Pancreas (tissue), 10 donors: Measurements from ENCODE around the gene DCTN5. TPM values are rescaled to one million over a fixed set of nuclear protein-coding genes. Genes with fewer than 3 reads are reported as not detected.

Source experiments
- ATAC-seq, 4 donors: fragments of 200-7000 bp; cut with Tn5 transposase; one replicate each; pipeline versions ENCODE4 v1.8.0 to v1.9.1; 2020; ENCODE audit warnings: mild to moderate bottlenecking in 4 of 4, moderate library complexity in 4 of 4
- DNase-seq, 6 donors: peaks; one replicate each; pipeline ENCODE4 v3.0.0-alpha.2; 2020
- FAIRE-seq: peaks from 2 replicates; lab custom pipeline; 2012; peaks lifted over from hg19 to GRCh38; lab: Jason Lieb, UNC
- H3K27ac ChIP-seq, 4 donors: fragments of 200-600 bp; sonication (generic); 1 replicate in 3 of 4; 2 replicates in 1 of 4; pipeline versions ENCODE4 v1.5.0 to v1.8.0; 2020
- H3K27me3 ChIP-seq, 4 donors: fragments of 200-600 bp; one replicate each; pipeline ENCODE4 v1.8.0; 2021
- H3K36me3 ChIP-seq, 3 donors: fragments of 200-600 bp; sonication (generic) in 1 of 3; one replicate each; pipeline versions ENCODE4 v1.5.0 to v1.8.0; 2020 to 2021
- H3K4me1 ChIP-seq, 3 donors: fragments of 200-600 bp; one replicate each; pipeline ENCODE4 v1.8.0; 2021
- H3K4me3 ChIP-seq, 4 donors: fragments of 200-600 bp; sonication (generic) in 2 of 4; one replicate each; pipeline versions ENCODE4 v1.5.0 to v1.8.0; 2020 to 2021
- H3K9me3 ChIP-seq, 4 donors: fragments of 200-600 bp; one replicate each; pipeline ENCODE4 v1.8.0; 2021
- WGBS, 2 donors: extraction: QIAGEN DNeasy Blood & Tissue Kit; methylation state at CpG; one replicate each; pipeline ENCODE4 v1.1.7; 2013; 5-methylcytosine and 5-hydroxymethylcytosine counted together
- intact Hi-C, 3 donors: fragments of 100-400 bp; cut with DNase I; formaldehyde crosslinking; loops; one replicate each; pipeline versions ENCODE4 v1.11.1 to v1.14.2; 2022
- polyA plus RNA-seq, 2 donors: library from polyadenylated mRNA; stranded (reverse); fragments of 200-250 nt; gene quantifications; one replicate each; pipeline ENCODE4 v1.2.3, GENCODE V29; 2013
- total RNA-seq, 6 donors: library from RNA; stranded (reverse); fragmentation: NEBNext Ultra II Directional in 4 of 6; extraction: Animal tissue kit (Norgen Biotek cat#: 25700) in 4 of 6; gene quantifications; one replicate each; pipeline versions ENCODE4 v1.2.1 to v1.2.4, GENCODE V29; 2021 to 2023
- TF ChIP-seq, protein P1 (sequence below), 4 donors: fragments of 200-600 bp; sonication (generic) in 3 of 4; IDR thresholded peaks; one replicate each; pipeline versions ENCODE4 v1.5.0 to v1.8.0; 2021; ENCODE audit warnings: antibody characterized with exemption in 4 of 4
- donor health status: healthy with polysubstance abuse.
- donor health status: DM: no; HTN: no; CAD: no; lungs with moderate emphysema.
- donor health status: DM: no; HTN: no; CAD: no.
- donor health status: control.
- donor health status: control.
- donor health status: Bipolar disorder and iron deficiency.
- donor health status: DM: yes; HTN: yes; CAD: no.
- donor health status: DM: no; HTN: no; CAD: no.
- donor health status: DM: no; HTN: no; CAD: no.
- donor health status: DM: yes; HTN: yes; CAD: no.

The DCTN5 gene
- total and polyA plus RNA-seq, 8 donors, result 5.7 to 29.5 (median 22.3) TPM

DNA sequence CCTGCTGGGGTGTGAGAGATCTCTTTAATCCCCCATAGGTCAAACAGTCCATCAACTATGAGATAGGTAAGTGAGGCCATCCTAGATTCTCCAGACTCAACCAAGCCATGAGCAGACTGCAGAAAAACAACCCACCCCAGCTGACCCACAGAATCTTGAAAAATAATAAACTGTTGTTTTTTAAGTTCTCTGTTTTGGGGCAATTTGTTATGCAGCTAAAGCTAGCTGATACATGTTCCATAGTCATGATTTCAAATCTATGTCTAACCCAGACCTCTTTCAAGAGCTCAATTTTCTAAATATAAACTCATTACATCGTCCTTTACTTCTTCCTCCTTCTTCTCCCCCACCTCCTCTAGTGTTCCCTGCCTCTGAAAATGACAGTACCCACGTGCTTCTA lies 61.7 kb downstream of the DCTN5 start:
- intact Hi-C loops, result no loop called here
- no peak for FAIRE-seq

DNA sequence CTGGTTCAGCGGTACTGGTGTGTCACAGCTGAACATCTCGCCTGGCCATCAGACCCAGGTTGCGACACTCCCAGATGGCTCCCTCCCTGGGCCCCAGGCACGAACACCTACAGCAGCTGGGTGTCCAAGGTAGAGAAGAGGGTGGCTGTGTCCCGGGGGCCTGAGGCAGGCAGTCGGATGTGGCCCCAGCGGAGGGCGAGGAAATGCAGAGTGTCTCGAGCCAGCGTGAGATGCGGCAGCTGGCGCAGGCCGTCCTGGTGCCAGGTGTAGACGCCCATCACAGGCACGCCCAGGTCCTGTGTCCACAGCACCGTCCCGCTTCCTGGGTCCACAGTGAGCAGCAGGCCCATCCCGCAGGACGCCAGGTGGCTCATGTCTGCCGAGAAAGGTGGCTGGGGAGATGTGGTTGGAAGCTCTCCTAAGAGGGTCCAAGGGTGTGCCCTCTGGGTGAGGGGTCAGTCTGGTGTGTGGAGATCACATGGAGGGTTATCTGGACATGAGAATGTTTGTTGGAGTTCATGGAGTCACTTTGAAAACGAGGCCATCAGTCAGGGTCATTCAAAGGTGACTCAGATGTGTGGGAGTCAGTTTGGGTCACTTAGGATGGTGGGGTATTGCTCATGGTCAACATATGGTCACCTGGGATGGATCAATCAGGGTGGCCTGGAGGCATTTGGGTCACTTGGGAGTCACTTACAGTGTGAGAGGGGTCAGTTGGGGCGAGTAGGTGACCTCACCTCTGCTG lies 63.7 kb downstream of the DCTN5 start:
- Histone ChIP-seq H3K36me3 (no peaks in the 10 kb centered on the region), H3K4me1 (no peaks in the 10 kb centered on the region), H3K27me3 (no peaks in the 10 kb centered on the region), H3K27ac (no peak overlapping the region), H3K9me3 (no peaks in the 10 kb centered on the region), H3K4me3 (no peak overlapping the region)
- no peak for ATAC-seq
- TF ChIP-seq, protein P1, sequence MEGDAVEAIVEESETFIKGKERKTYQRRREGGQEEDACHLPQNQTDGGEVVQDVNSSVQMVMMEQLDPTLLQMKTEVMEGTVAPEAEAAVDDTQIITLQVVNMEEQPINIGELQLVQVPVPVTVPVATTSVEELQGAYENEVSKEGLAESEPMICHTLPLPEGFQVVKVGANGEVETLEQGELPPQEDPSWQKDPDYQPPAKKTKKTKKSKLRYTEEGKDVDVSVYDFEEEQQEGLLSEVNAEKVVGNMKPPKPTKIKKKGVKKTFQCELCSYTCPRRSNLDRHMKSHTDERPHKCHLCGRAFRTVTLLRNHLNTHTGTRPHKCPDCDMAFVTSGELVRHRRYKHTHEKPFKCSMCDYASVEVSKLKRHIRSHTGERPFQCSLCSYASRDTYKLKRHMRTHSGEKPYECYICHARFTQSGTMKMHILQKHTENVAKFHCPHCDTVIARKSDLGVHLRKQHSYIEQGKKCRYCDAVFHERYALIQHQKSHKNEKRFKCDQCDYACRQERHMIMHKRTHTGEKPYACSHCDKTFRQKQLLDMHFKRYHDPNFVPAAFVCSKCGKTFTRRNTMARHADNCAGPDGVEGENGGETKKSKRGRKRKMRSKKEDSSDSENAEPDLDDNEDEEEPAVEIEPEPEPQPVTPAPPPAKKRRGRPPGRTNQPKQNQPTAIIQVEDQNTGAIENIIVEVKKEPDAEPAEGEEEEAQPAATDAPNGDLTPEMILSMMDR (IDR thresholded peaks at IDR 0.05), result no peak
- 74 to 76% methylated on average over 21 to 22 of the region's 22 CpGs for whole genome bisulfite sequencing, 2 donors
- no peak for DNase-seq
- FAIRE-seq, result no peak
- intact Hi-C loops, result no loop called here

More for the DNA sequence above, 61.7 kb downstream of the DCTN5 start:
- DNase-seq, result no peak
- H3K4me1 ChIP-seq, result no peaks in the 10 kb centered on the region
- no peak overlapping the region for H3K27ac ChIP-seq
- no peak for ATAC-seq
- TF ChIP-seq, protein P1 (IDR thresholded peaks at IDR 0.05), result no peak
- no peaks in the 10 kb centered on the region for H3K9me3 ChIP-seq
- H3K4me3 ChIP-seq, result no peak overlapping the region
- no peaks in the 10 kb centered on the region for H3K36me3 ChIP-seq
- 38 to 48% methylated on average over 2 of the region's 2 CpGs for WGBS, 2 donors
- no peaks in the 10 kb centered on the region for H3K27me3 ChIP-seq

DNA sequence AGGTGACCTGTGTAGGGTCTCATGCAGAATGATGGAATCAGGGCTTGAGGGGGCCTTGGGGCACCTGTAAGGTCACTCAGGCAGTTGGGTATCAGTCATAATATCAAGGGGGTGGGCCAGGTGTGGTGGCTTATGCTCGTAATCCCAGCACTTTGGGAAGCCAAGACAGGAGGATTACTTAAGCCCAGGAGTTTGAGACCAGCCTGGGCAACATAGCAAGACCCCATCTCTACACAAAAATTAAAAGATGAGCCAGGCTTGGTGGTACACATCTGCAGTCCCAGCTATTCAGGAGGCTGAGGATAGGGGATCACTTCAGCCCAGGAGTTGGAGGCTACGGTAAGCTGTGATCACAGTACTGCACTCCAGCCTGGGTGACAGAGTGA lies 64.2 kb downstream of the DCTN5 start:
- ATAC-seq, result no peak
- Histone ChIP-seq H3K4me3 (no peak overlapping the region), H3K4me1 (no peaks in the 10 kb centered on the region), H3K27me3 (no peaks in the 10 kb centered on the region), H3K36me3 (no peaks in the 10 kb centered on the region), H3K27ac (no peak overlapping the region), H3K9me3 (no peaks in the 10 kb centered on the region)
- TF ChIP-seq, protein P1 (IDR thresholded peaks at IDR 0.05), result no peak
- no peak for FAIRE-seq
- 65 to 73% methylated on average over 2 of the region's 2 CpGs for WGBS, 2 donors
- intact Hi-C loops, result no loop called here
- DNase-seq, result no peak

DNA sequence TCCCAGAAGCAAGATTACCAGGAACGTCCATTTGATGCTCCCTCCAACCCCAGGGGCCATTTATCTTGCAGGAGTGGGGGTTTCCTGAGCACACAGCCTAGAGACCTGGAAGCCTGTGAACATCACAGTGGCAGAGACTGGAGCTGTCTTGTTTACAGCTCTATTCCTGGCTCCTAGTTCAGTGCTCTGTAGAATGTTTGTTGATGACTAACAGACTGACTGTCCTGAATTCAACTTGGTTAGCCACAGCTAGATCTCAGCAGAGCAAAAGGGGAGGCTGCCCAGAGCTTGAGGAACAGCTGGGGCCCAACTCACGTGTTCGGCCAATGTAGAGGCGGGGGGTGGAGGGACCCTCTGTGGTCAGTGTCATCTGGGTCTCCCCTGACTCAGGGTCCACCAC lies 65.2 kb downstream of the DCTN5 start:
- no peak for FAIRE-seq

DNA sequence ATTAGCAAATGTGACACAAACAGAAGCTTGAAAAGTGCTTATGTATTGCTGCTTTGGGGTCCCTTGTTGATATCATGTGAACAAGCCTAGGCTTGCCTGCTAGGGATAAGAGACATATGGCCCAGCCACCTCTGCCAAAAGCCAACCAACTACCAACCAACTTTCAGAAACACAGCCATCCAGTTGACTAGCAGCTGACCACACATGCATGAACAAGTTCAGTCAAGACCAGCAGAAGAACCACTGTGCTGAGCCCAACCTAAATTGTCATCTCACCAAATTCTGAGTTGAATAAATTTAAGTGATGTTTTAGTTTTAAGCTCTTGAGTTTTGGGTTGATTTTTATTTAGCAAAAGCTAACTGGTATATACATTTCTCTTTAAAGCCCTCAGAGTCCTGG lies 68.3 kb downstream of the DCTN5 start:
- H3K27me3 ChIP-seq, result no peaks in the 10 kb centered on the region
- H3K4me1 ChIP-seq, result no peaks in the 10 kb centered on the region
- H3K9me3 ChIP-seq, result no peaks in the 10 kb centered on the region
- DNase-seq (no peak), FAIRE-seq (no peak), ATAC-seq (no peak)
- no peaks in the 10 kb centered on the region for H3K36me3 ChIP-seq
- TF ChIP-seq, protein P1 (IDR thresholded peaks at IDR 0.05), result no peak
- H3K4me3 ChIP-seq, result no peak overlapping the region
- H3K27ac ChIP-seq, result no peak overlapping the region
- intact Hi-C loops, result no loop called here

More for the DNA sequence above, 65.2 kb downstream of the DCTN5 start:
- no peak overlapping the region for H3K27ac ChIP-seq
- H3K9me3 ChIP-seq, result no peaks in the 10 kb centered on the region
- ATAC-seq, result no peak
- H3K27me3 ChIP-seq, result no peaks in the 10 kb centered on the region
- DNase-seq, result no peak
- TF ChIP-seq, protein P1 (IDR thresholded peaks at IDR 0.05), result no peak
- 66 to 82% methylated on average over 4 of the region's 4 CpGs for WGBS, 2 donors
- H3K36me3 ChIP-seq, result no peaks in the 10 kb centered on the region
- H3K4me1 ChIP-seq, result no peaks in the 10 kb centered on the region
- no peak overlapping the region for H3K4me3 ChIP-seq
- intact Hi-C loops, result no loop called here
